Measurements from ENCODE around the gene CTXN2. TPM values are rescaled to one million over a fixed set of nuclear protein-coding genes. Genes with fewer than 3 reads are reported as not detected.

Gene CTXN2
- not detected for total RNA-seq

DNA sequence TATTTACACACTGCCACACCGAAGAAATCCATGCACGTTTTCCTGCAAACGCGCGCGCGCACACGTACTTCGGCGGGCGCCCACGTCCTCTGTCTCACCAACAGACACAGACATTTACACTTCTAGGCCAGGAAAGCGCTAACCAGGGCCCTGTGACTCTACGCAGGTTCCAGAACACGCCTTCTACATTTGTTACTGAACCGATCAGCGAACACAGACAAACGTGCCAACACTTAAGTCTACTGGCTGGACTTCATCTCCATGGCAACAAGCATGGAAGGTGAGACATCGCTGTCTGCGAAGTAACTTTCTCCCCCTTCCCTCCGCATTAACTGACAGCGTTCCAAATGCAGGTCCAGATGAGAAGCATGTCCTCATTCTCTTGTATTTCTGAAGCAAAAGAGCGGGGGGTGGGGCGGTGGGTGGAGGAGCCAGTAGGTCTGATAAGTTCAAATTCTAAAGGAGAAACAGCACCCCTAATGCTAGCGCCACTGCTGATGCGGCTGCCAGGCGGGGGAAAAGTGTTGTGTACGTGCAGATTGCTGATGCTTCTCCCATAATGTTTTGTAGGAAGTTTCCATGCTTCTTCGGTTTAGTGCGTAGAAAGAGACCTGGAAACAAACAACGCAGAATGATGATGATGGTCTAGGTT is at the start of gene CTXN2:
Gene CTXN2 (plus strand): TSS at position 92 of the 652 bp plus-strand sequence. CDS start 9,636 bp downstream, outside the sequence.
- CTCF ChIA-PET: no interaction called here
- POLR2A ChIA-PET: no interaction called here

DNA sequence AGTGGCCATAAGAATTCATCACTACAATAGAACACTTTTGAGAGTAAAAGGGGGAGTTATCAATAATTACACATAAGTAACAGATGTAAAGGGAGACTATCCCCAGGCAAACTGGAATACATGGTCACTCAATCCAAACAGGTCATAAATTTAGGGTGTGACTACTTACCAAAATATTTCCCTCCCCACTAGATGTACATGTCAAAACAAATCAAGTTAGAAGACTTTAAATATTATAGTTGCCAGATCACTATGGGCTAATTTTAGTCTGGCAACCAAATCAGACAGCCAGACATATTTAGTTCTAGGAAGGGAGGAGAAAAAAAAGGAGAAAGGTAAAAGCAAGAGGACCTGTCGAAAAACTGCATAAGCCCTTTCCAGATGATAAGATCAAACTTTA is 47.6 kb upstream of the CTXN2 start:
- ChIA-PET POLR2A (no interaction called here), CTCF (no interaction called here)

- ChIA-PET CTCF (no interaction called here), POLR2A (no interaction called here)
Measured at GRCh38 chr15:48144889-48145288, 46.6 kb upstream of the CTXN2 start.

- CTCF ChIA-PET: no interaction called here
- POLR2A ChIA-PET: no interaction called here
Measured at GRCh38 chr15:48145923-48146322, 45.5 kb upstream of the CTXN2 start.

GRCh38 chr15:48147358-48147757 is 44.1 kb upstream of the CTXN2 start:
- ChIA-PET POLR2A (no interaction called here), CTCF (no interaction called here)

DNA sequence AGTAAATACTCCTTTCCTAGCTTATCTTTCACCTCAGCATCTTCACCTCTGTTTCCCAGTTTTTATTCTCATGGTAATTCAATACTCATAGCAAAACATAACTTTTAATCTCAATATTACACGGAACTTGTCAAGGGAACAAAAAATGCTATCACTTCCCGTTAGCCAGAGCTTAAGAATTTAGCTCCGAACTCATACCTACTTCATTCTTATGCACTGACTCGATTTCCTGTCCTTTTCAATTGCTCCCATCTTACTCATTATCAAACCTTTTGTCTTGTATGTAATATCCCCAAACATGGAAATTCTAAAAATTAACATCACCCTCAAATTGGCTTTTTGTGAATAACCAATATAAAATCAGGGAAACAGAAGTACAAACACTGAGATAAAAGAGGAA is 41.6 kb upstream of the CTXN2 start:
- ChIA-PET CTCF (no interaction called here), POLR2A (no interaction called here)

DNA sequence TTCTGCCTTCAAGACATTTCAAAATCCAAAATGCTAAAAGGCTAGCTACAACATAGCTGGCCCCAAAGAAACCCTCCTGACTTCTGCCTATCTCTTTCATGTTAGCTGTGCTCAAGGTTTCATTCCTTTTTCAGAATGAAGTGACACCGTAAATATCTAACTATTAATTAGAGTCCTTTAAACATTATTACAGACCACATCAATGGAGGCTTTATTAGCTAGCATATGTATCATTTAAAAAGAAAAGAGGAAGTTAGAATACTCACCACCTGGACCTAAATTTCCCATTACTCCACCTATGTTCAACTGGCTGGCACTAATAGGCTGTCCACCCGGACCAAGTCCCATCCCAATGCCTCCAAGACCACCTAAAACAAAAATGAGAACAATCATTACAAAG is 37.9 kb upstream of the CTXN2 start:
- ChIA-PET CTCF (no interaction called here), POLR2A (no interaction called here)

DNA sequence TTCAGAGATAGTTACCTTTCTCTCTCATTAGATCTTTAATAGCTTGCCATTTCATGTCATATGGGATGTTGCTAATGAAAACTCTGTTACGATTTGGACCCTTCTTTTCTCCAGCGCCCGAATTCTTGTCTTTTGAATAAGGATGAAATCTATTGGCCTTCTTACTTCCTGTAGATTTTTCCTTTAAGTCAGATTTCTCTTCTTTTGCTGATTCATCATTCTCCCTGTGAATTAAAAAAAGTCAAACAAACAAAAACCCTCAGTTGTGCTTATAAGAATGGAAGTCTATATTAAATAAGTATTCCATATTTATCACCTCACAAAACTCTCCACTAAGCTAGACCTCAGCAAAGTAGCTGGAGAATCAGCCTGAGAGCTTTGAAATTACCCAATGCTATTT is 22.8 kb upstream of the CTXN2 start:
- CTCF ChIA-PET: no interaction called here
- POLR2A ChIA-PET: no interaction called here

DNA sequence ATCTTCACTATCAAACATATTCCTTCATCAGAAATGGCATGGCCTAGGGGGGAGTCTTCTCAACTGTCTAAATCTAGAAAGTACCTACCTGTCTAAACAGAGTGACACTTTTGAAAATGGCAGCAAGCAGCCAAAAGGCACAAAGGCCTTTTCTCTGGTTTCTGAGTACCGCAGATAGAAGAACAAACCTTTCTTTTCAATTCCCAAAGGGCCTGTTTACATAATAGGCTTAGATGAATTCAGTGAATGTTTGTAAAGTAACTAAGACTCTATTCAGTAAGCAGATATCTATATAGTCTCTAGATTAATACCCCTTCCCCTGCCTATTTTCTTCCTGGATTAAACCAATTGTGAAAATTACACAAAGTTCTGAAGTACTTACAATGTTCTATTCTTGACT is 20.5 kb upstream of the CTXN2 start:
- POLR2A ChIA-PET: no interaction called here
- CTCF ChIA-PET: no interaction called here

DNA sequence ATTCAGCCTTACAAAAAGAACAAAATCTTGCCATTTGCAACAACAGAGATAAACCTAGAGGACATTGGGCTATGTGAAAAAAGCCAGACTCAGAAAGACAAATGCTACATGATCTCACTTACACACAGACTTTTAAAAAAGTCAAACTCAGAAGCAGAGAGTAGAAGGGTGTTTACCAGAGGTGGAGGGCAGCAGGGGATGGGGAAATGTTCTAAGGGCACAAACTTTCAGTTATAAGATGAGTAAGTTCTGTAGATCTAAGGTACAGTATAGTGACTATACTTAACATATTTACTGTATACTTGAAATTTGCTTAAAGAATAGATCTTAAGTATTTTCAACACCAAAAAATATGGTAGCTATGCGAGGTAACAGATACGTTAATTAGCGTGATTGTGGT is 16.3 kb upstream of the CTXN2 start:
- POLR2A ChIA-PET: no interaction called here

DNA sequence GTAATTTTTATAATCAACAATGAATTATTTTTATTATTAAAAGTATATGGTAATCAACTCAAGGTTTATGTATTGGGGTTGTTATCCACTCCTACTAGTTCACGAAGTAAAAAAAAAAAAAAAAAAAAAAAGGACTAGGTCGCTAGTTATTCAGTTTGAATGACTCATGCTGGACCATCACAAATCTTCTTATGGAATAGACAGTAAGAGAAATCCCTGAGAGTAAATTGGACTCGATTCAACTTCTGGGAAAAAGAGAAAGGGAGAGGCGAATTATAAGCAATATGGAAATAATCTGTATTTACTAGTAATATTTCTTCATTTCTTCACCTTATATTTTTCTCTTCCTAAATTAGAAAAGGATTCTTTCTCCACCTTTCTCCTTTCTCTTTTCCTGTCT is 15.4 kb upstream of the CTXN2 start:
- CTCF ChIA-PET: no interaction called here
- POLR2A ChIA-PET: no interaction called here

More for the DNA sequence above, 16.3 kb upstream of the CTXN2 start:
- CTCF ChIA-PET: no interaction called here

DNA sequence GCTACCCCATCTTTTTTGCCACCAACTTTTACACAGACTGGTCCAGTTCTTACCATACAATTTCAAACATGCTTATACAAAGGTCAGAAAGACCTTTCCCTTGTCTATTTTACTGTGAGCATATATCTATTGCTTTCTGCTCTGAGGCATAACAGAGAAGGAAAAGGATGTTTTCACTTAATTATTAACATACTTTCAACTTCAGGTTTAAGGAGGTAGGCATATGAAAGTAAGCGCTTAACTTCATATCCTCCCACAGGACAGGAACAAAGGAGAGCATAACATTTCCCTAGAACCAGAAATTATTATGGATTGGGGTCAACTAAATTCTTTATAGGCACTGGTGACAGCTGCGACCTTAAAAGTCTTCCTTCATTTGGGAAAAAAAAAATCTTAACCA is 14.5 kb upstream of the CTXN2 start:
- POLR2A ChIA-PET: no interaction called here
- CTCF ChIA-PET: no interaction called here

GRCh38 chr15:48177383-48177765 is 14.1 kb upstream of the CTXN2 start:
- ChIA-PET CTCF (no interaction called here), POLR2A (no interaction called here)

DNA sequence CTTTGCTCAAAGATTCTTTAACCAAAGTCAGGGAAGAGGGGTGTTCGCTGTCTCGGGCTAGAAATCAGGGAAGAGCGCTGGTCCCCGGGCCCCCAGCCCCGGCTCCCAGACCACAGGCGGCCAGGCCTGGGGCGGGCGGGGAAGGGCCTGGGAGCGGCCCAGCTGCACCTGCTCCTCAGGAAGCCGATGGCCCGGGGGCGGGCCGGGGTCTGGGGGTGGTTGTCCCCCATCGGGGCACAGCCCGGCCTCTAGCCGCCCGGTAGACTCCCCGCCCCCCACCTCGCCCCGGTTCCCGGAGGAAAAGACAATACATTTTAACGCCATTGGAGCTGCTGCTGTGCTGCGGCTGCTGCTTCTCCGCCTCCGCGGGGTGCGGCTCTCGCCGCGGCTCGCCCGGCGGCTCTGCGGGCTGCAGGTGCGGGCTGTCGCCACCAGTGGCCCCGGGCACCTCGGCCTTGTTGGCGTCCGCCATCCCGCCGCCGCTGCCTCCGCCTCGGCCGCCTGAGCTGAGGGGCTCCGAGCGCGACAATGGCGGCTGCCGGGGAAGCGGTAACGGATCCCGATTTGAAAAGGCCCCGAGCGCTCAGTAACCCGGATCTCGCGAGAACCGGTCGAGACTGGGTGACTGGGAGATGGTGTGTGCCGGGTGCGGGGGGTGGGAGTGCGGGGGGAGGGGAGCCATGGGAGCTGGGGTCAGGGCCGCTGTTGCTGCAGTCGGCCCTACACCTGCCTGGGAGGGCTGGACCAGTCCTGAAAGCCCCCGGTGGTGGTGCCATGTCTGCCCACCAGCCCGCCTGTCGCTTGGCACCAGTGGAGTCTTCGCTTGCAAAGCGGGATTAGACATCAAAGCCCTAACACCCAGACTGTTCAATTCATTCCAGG is 13.5 kb upstream of the CTXN2 start, which contains the start of gene MYEF2:
Gene MYEF2 (minus strand): TSS at position 530 of the 882 bp plus-strand sequence. CDS start 58 bp downstream, at position 472.
- CTCF ChIA-PET: no interaction called here
- POLR2A ChIA-PET: no interaction called here

DNA sequence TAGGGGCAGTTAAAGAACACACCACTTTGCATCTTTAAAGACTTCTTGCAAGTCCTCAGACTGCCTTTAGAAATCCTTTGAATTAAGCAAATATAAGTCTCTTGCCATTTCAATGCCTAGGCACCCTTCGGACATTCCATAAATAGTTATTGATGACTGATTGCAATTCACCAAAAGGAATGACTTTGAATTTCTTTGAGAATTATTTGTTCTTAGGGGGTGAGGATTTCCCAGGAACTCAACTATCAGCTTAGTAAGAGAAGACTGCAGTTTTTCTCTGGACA is 12.9 kb upstream of the CTXN2 start:
- CTCF ChIA-PET: no interaction called here

DNA sequence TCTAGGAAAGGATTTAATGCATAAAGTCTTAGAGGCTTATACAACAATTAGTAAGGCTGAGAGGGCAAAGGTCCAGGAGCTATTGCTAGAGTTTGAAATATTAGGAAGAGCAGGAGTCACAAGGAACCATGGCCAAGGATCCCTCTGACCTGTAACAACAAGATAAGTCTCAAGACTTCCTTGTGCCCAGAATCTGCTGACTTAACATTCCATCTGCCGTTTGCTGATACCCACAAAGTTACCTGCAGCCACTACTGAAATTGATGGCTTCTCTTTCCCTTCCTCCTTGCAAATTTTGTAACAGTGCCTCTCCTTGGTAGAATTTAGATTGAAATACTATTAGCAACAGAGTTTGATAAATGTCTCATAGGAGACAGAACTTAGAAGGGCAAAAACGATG is 8.7 kb upstream of the CTXN2 start:
- ChIA-PET CTCF (no interaction called here), POLR2A (no interaction called here)

More for the DNA sequence above, 12.9 kb upstream of the CTXN2 start:
- POLR2A ChIA-PET: no interaction called here

- POLR2A ChIA-PET: no interaction called here
- CTCF ChIA-PET: no interaction called here
Measured at GRCh38 chr15:48185529-48185928, 5.9 kb upstream of the CTXN2 start.

DNA sequence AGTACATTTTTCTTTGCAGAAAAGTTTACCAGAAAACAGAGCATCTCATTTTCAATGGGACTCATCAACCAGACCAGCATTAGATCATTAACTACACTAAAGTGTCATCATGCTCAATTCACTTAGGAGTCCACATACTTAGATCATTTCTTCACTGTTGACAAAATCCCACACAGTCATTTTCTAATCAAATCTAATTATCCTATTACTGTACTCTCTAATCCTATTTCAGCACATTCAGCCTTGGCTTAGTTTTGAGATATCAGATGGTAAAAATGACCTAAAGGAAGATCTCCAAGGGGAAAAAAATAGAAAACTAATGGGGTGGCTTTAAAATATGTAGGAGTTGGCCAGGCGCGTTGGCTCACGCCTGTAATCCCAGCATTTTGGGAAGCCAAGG is 5.2 kb upstream of the CTXN2 start:
- POLR2A ChIA-PET: no interaction called here
- CTCF ChIA-PET: no interaction called here

- POLR2A ChIA-PET: no interaction called here
- CTCF ChIA-PET: no interaction called here
Measured at GRCh38 chr15:48190932-48191573, 412 bp upstream of the CTXN2 start.

DNA sequence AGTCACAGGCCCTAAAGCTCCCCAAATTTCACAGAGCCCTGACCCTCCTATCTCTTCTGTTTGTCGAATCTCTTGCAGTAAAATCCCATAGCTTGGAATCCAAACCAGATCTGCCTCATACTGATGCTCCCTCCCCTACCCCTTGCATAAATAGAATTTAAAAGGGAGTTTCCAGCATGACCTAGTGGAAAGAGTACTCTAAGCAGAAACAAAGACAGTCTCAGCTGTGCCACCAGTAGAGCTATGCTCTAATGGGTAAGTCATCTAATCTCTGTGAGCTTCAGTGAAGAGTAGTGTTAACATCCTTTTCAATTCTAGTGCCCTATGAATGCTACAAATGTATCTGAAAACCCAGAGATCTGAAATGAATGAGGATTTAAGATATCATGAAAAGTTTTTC is 10.6 kb downstream of the CTXN2 start:
- ChIA-PET CTCF (interaction anchor here (0.8 to 1.1 kb wide), 2 partner anchors 8 to 14 kb away, joined by 3 read pairs; no protein-coding TSS in a partner anchor), POLR2A (no interaction called here)

GRCh38 chr15:48205981-48206380 is 14.5 kb downstream of the CTXN2 start, which contains the start of gene SLC12A1:
Gene SLC12A1, plus strand, starts transcription at chr15:48206302. Its CDS starts 1,418 bp downstream, at chr15:48207720.
- ChIA-PET CTCF (no interaction called here), POLR2A (no interaction called here)
